ENCODE measurements around the gene RNASE7.

Gene RNASE7

GRCh38 chr14:21057803-21058675, 15.9 kb downstream of the RNASE7 start, which contains the start of gene RNASE8:
Gene RNASE8 (plus strand): TSS chr14:21057822. CDS start chr14:21057893, 71 bp downstream.
- Histone ChIP-seq H3K36me3 (ENCODE audit: insufficient read depth, low read length) (no peaks in the 10 kb centered on the region), H3K4me1 (ENCODE audit: insufficient read depth, low read length, severe bottlenecking) (no peaks in the 10 kb centered on the region), H3K27me3 (ENCODE audit: insufficient read depth, low read length) (peaks cover 5% of the 10 kb centered on the region; the same call in 1 of the 2 replicates), H3K79me2 (ENCODE audit: insufficient read depth, low read length) (no peaks in the 10 kb centered on the region), H3K27ac (ENCODE audit: low read depth, low read length, poor library complexity, severe bottlenecking) (no peak within 1 kb of the TSS), H3F3A (ENCODE audit: insufficient read depth, low read length) (no peaks in the 10 kb centered on the region), H3K4me3 (ENCODE audit: low read depth, low read length, poor library complexity, severe bottlenecking) (no peak within 1 kb of the TSS), H3K9me2 (ENCODE audit: low read depth, low read length) (no peaks in the 10 kb centered on the region), H2AFZ (ENCODE audit: low read length) (no peak within 1 kb of the TSS), H4K20me1 (ENCODE audit: insufficient read depth, low read length) (no peaks in the 10 kb centered on the region), H3K9me3 (ENCODE audit: low read length) (no peaks in the 10 kb centered on the region), H3K9ac (ENCODE audit: low read length) (no peak within 1 kb of the TSS), H3K4me2 (ENCODE audit: low read length) (no peak within 1 kb of the TSS)
- TF ChIP-seq, protein P1, sequence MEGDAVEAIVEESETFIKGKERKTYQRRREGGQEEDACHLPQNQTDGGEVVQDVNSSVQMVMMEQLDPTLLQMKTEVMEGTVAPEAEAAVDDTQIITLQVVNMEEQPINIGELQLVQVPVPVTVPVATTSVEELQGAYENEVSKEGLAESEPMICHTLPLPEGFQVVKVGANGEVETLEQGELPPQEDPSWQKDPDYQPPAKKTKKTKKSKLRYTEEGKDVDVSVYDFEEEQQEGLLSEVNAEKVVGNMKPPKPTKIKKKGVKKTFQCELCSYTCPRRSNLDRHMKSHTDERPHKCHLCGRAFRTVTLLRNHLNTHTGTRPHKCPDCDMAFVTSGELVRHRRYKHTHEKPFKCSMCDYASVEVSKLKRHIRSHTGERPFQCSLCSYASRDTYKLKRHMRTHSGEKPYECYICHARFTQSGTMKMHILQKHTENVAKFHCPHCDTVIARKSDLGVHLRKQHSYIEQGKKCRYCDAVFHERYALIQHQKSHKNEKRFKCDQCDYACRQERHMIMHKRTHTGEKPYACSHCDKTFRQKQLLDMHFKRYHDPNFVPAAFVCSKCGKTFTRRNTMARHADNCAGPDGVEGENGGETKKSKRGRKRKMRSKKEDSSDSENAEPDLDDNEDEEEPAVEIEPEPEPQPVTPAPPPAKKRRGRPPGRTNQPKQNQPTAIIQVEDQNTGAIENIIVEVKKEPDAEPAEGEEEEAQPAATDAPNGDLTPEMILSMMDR (IDR thresholded peaks at IDR 0.05; ENCODE audit: low read length): no peak
- TF ChIP-seq EZH2 (IDR thresholded peaks at IDR 0.05; ENCODE audit: borderline replicate concordance, low read length): no peak

DNA sequence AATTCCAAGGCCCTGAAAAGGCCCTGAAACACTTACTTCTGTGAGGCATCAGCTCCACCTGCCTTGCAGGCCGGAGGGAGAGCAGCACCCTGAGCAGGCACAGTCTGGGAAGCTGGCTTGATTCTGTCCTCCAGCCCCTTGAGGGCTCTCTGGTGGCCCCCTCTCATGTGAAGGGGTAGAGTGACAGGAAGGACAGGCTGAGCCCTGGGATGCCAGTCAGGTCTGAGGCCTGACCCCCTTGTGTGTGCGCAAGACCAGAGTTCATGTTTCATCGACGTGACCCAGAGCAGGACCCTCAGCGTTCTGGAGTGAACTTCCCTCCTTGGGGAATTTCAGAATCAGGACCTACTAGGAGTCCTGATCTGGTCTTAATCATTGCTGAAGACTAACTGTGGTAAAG, 16.7 kb downstream of the RNASE7 start:
- H3K27me3 ChIP-seq (ENCODE audit: insufficient read depth, low read length): peaks cover 5% of the 10 kb centered on the region; the same call in 1 of the 2 replicates
- no peaks in the 10 kb centered on the region for H3K4me1 ChIP-seq (ENCODE audit: insufficient read depth, low read length, severe bottlenecking)
- H3K9ac ChIP-seq (ENCODE audit: low read length): no peak overlapping the region
- H4K20me1 ChIP-seq (ENCODE audit: insufficient read depth, low read length): no peaks in the 10 kb centered on the region
- H3K9me3 ChIP-seq (ENCODE audit: low read length): no peaks in the 10 kb centered on the region
- H3K4me2 ChIP-seq (ENCODE audit: low read length): no peak overlapping the region
- no peak overlapping the region for H3K27ac ChIP-seq (ENCODE audit: low read depth, low read length, poor library complexity, severe bottlenecking)
- H3K9me2 ChIP-seq (ENCODE audit: low read depth, low read length): no peaks in the 10 kb centered on the region
- no peaks in the 10 kb centered on the region for H3F3A ChIP-seq (ENCODE audit: insufficient read depth, low read length)
- H2AFZ ChIP-seq (ENCODE audit: low read length): no peak overlapping the region
- H3K79me2 ChIP-seq (ENCODE audit: insufficient read depth, low read length): no peaks in the 10 kb centered on the region
- no peaks in the 10 kb centered on the region for H3K36me3 ChIP-seq (ENCODE audit: insufficient read depth, low read length)
- TF ChIP-seq, protein P1 (IDR thresholded peaks at IDR 0.05; ENCODE audit: low read length): no peak
- no peak for TF ChIP-seq EZH2 (IDR thresholded peaks at IDR 0.05; ENCODE audit: borderline replicate concordance, low read length)
- no peak overlapping the region for H3K4me3 ChIP-seq (ENCODE audit: low read depth, low read length, poor library complexity, severe bottlenecking)

- no peak overlapping the region for H3K9ac ChIP-seq (ENCODE audit: low read length)
- H4K20me1 ChIP-seq (ENCODE audit: insufficient read depth, low read length): no peaks in the 10 kb centered on the region
- H3K9me2 ChIP-seq (ENCODE audit: low read depth, low read length): no peaks in the 10 kb centered on the region
- H3K9me3 ChIP-seq (ENCODE audit: low read length): no peaks in the 10 kb centered on the region
- no peaks in the 10 kb centered on the region for H3K79me2 ChIP-seq (ENCODE audit: insufficient read depth, low read length)
- peaks cover 5% of the 10 kb centered on the region; the same call in 1 of the 2 replicates for H3K27me3 ChIP-seq (ENCODE audit: insufficient read depth, low read length)
- H3K36me3 ChIP-seq (ENCODE audit: insufficient read depth, low read length): no peaks in the 10 kb centered on the region
- H3F3A ChIP-seq (ENCODE audit: insufficient read depth, low read length): no peaks in the 10 kb centered on the region
- no peak overlapping the region for H3K4me3 ChIP-seq (ENCODE audit: low read depth, low read length, poor library complexity, severe bottlenecking)
- TF ChIP-seq, protein P1 (IDR thresholded peaks at IDR 0.05; ENCODE audit: low read length): no peak
- no peak for TF ChIP-seq EZH2 (IDR thresholded peaks at IDR 0.05; ENCODE audit: borderline replicate concordance, low read length)
- H3K4me2 ChIP-seq (ENCODE audit: low read length): no peak overlapping the region
- H3K27ac ChIP-seq (ENCODE audit: low read depth, low read length, poor library complexity, severe bottlenecking): no peak overlapping the region
- H2AFZ ChIP-seq (ENCODE audit: low read length): no peak overlapping the region
- H3K4me1 ChIP-seq (ENCODE audit: insufficient read depth, low read length, severe bottlenecking): no peaks in the 10 kb centered on the region
Measured at GRCh38 chr14:21059842-21060613, 17.9 kb downstream of the RNASE7 start.
